GM12875 (cell line): Measurements from ENCODE around the gene RAVER1.
"Not testable (repeated sequence)": the region's sequence is repeated elsewhere in the genome, so short reads cannot be mapped to it uniquely, and the experiment has no call there.

ENCODE experiments used
- H3K4me3 ChIP-seq: one replicate; pipeline ENCODE4 v1.5.1; 2011; ENCODE audit warnings: low read depth, low read length, control low read depth
- CTCF ChIP-seq: IDR thresholded peaks from 2 replicates; pipeline ENCODE4 v1.5.1; 2011; ENCODE audit warnings: low read depth, mild to moderate bottlenecking, control low read depth, inconsistent platforms, low read length, moderate library complexity, borderline replicate concordance; ENCODE audit not compliant: insufficient read depth

RAVER1 gene

GRCh38 chr19:10332965-10333757, at the start of gene RAVER1:
Gene RAVER1, minus strand, starts transcription at chr19:10333529. Its CDS starts 22 bp downstream, at chr19:10333507.
- H3K4me3 ChIP-seq: peak within 1 kb of the TSS; percentile 64
- no peak for TF ChIP-seq CTCF

GRCh38 chr19:10383223-10383499, 49.8 kb upstream of the RAVER1 start:
- not testable (repeated sequence) for H3K4me3 ChIP-seq

- H3K4me3 ChIP-seq: peak within 1 kb of the TSS; percentile 90
- TF ChIP-seq CTCF: no peak
Measured at GRCh38 chr19:10380313-10381102, 47.2 kb upstream of the RAVER1 start, which contains the start of gene TYK2. Gene TYK2, minus strand, starts transcription at chr19:10380572. Its CDS starts 2,166 bp downstream, at chr19:10378406.

GRCh38 chr19:10379880-10380312, 46.6 kb upstream of the RAVER1 start:
- no peak for TF ChIP-seq CTCF
- peak overlapping the region; percentile 90 for H3K4me3 ChIP-seq

GRCh38 chr19:10378124-10378523, 44.8 kb upstream of the RAVER1 start:
- H3K4me3 ChIP-seq: no peak overlapping the region
- TF ChIP-seq CTCF: no peak

GRCh38 chr19:10377140-10377640, 43.9 kb upstream of the RAVER1 start:
- H3K4me3 ChIP-seq: not testable (repeated sequence)

- H3K4me3 ChIP-seq: no peak overlapping the region
- TF ChIP-seq CTCF: no peak
Measured at GRCh38 chr19:10374931-10375330, 41.6 kb upstream of the RAVER1 start.

GRCh38 chr19:10372690-10373089, 39.4 kb upstream of the RAVER1 start:
- no peak overlapping the region for H3K4me3 ChIP-seq
- TF ChIP-seq CTCF: no peak
